Type B pancreatic cell (in vitro differentiated cells): ENCODE results near the gene ZNF527. TPM values are rescaled to one million over a fixed set of nuclear protein-coding genes. Genes with fewer than 3 reads are reported as not detected.
"Not testable (repeated sequence)": the region's sequence is repeated elsewhere in the genome, so short reads cannot be mapped to it uniquely, and the experiment has no call there.

Source experiments
- DNase-seq: peaks from one replicate; pipeline ENCODE4 v3.0.0; 2021; ENCODE audit warnings: mixed read lengths; ENCODE audit not compliant: unreplicated experiment; ENCODE audit errors: extremely low spot score
- H3K27ac Mint-ChIP-seq: 2 replicates; pipeline ENCODE4 v1.8.0; 2021; ENCODE audit warnings: mild to moderate bottlenecking, mixed read lengths
- H3K27me3 Mint-ChIP-seq: 2 replicates; pipeline ENCODE4 v1.8.0; 2021; ENCODE audit warnings: mixed read lengths
- H3K36me3 Mint-ChIP-seq: 2 replicates; pipeline ENCODE4 v1.8.0; 2021; ENCODE audit warnings: mixed read lengths
- H3K4me1 Mint-ChIP-seq: one replicate; pipeline ENCODE4 v1.8.0; 2021; ENCODE audit warnings: mixed read lengths; ENCODE audit not compliant: unreplicated experiment
- H3K4me3 Mint-ChIP-seq: 2 replicates; pipeline ENCODE4 v1.8.0; 2021; ENCODE audit warnings: mild to moderate bottlenecking, mixed read lengths
- H3K9me3 Mint-ChIP-seq: 2 replicates; pipeline ENCODE4 v1.8.0; 2021; ENCODE audit warnings: mixed read lengths
- CTCF ChIP-seq: fragments of 200-600 bp; sonication (generic); conservative IDR thresholded peaks from 2 replicates; pipeline ENCODE4 v1.5.0; 2021; ENCODE audit warnings: antibody characterized with exemption, mild to moderate bottlenecking
- total RNA-seq: library from RNA; stranded (reverse); gene quantifications from 2 replicates; pipeline ENCODE4 v1.2.1, GENCODE V29; 2021; ENCODE audit warnings: low replicate concordance

ZNF527 gene
- total RNA-seq, 1 donor from 2014 or later, result 8.7 TPM

GRCh38 chr19:37362733-37363132, 8.2 kb upstream of the ZNF527 start:
- no peaks in the 10 kb centered on the region for H3K27me3 Mint-ChIP-seq
- H3K4me3 Mint-ChIP-seq, result no peak overlapping the region
- H3K36me3 Mint-ChIP-seq, result peaks cover 59% of the 10 kb centered on the region
- no peak for TF ChIP-seq CTCF
- DNase-seq, result no peak
- H3K27ac Mint-ChIP-seq, result no peak overlapping the region
- no peaks in the 10 kb centered on the region for H3K4me1 Mint-ChIP-seq
- peaks cover 14% of the 10 kb centered on the region for H3K9me3 Mint-ChIP-seq

GRCh38 chr19:37370386-37370879, 466 bp upstream of the ZNF527 start:
- DNase-seq, H3K9me3 Mint-ChIP-seq, H3K27me3 Mint-ChIP-seq: not testable (repeated sequence)
- Mint-ChIP-seq H3K27ac (peak overlapping the region; percentile 97), H3K4me1 (peaks cover 13% of the 10 kb centered on the region), H3K4me3 (peak overlapping the region; percentile 95), H3K36me3 (peaks cover 16% of the 10 kb centered on the region)

- Mint-ChIP-seq H3K27me3 (no peaks in the 10 kb centered on the region), H3K4me3 (no peak overlapping the region), H3K4me1 (no peaks in the 10 kb centered on the region), H3K27ac (no peak overlapping the region), H3K9me3 (peaks cover 27% of the 10 kb centered on the region), H3K36me3 (peaks cover 58% of the 10 kb centered on the region)
- TF ChIP-seq CTCF, result no peak
- no peak for DNase-seq
Observed at GRCh38 chr19:37389234-37389633, 18.3 kb downstream of the ZNF527 start.

- not testable (repeated sequence) for DNase-seq, H3K4me1 Mint-ChIP-seq, H3K4me3 Mint-ChIP-seq, H3K27me3 Mint-ChIP-seq, H3K27ac Mint-ChIP-seq
- H3K36me3 Mint-ChIP-seq, result peaks cover 44% of the 10 kb centered on the region
- peaks cover 31% of the 10 kb centered on the region for H3K9me3 Mint-ChIP-seq
Observed at GRCh38 chr19:37391399-37391798, 20.5 kb downstream of the ZNF527 start.

- H3K9me3 Mint-ChIP-seq, result peaks cover 13% of the 10 kb centered on the region
- H3K36me3 Mint-ChIP-seq, result peaks cover 4% of the 10 kb centered on the region
- no peaks in the 10 kb centered on the region for H3K27me3 Mint-ChIP-seq
- H3K27ac Mint-ChIP-seq, result no peak overlapping the region
- no peak for TF ChIP-seq CTCF
- DNase-seq, result no peak
- H3K4me1 Mint-ChIP-seq, result no peaks in the 10 kb centered on the region
- no peak overlapping the region for H3K4me3 Mint-ChIP-seq
Observed at GRCh38 chr19:37401078-37401477, 30.2 kb downstream of the ZNF527 start.

GRCh38 chr19:37403403-37403802, 32.5 kb downstream of the ZNF527 start:
- Mint-ChIP-seq H3K36me3 (peaks cover 4% of the 10 kb centered on the region), H3K9me3 (peaks cover 16% of the 10 kb centered on the region), H3K4me3 (no peak overlapping the region), H3K27me3 (no peaks in the 10 kb centered on the region), H3K27ac (no peak overlapping the region), H3K4me1 (no peaks in the 10 kb centered on the region)
- DNase-seq, result no peak
- TF ChIP-seq CTCF, result no peak

GRCh38 chr19:37406140-37406846, 35.4 kb downstream of the ZNF527 start:
- peaks cover 15% of the 10 kb centered on the region for H3K9me3 Mint-ChIP-seq
- not testable (repeated sequence) for H3K36me3 Mint-ChIP-seq, H3K27ac Mint-ChIP-seq, H3K4me3 Mint-ChIP-seq, H3K27me3 Mint-ChIP-seq, H3K4me1 Mint-ChIP-seq, DNase-seq
